Keratinocyte (primary cell): Measurements from ENCODE around the gene SRRD. TPM values are rescaled to one million over a fixed set of nuclear protein-coding genes. Genes with fewer than 3 reads are reported as not detected.

Experiments
- DNase-seq: peaks from one replicate; pipeline ENCODE4 v3.0.0-alpha.2; 2011; ENCODE audit warnings: low read depth, missing footprints, low spot score
- FAIRE-seq: peaks from 2 replicates; lab custom pipeline; 2011; peaks lifted over from hg19 to GRCh38; lab: Jason Lieb, UNC
- H2AFZ ChIP-seq: 2 replicates; pipeline ENCODE4 v1.6.0; 2012; ENCODE audit warnings: low read length, control low read depth, inconsistent platforms; ENCODE audit not compliant: control insufficient read depth
- H3K27ac ChIP-seq: 2 replicates; pipeline ENCODE4 v1.5.1; 2011; ENCODE audit warnings: low read length; ENCODE audit not compliant: control insufficient read depth, insufficient read depth
- H3K27me3 ChIP-seq: 3 replicates; pipeline ENCODE4 v1.6.0; 2011; ENCODE audit warnings: low read length; ENCODE audit not compliant: control insufficient read depth, insufficient read depth; ENCODE audit errors: extremely low read depth
- H3K36me3 ChIP-seq, 2 experiments: 2 replicates in 1 of 2; 3 replicates in 1 of 2; pipeline ENCODE4 v1.5.1; 2011; ENCODE audit warnings: low read length in 2 of 2, mild to moderate bottlenecking in 1 of 2; ENCODE audit not compliant: control insufficient read depth in 2 of 2, insufficient read depth in 2 of 2; ENCODE audit errors: extremely low read depth in 1 of 2
- H3K4me1 ChIP-seq: 3 replicates; pipeline ENCODE4 v1.5.1; 2011; ENCODE audit warnings: low read length; ENCODE audit not compliant: control insufficient read depth, insufficient read depth; ENCODE audit errors: extremely low read depth
- H3K4me2 ChIP-seq: 3 replicates; pipeline ENCODE4 v1.6.0; 2011; ENCODE audit warnings: low read depth, low read length; ENCODE audit not compliant: control insufficient read depth, insufficient read depth; ENCODE audit errors: extremely low read depth
- H3K4me3 ChIP-seq, 3 experiments: fragments of 200-600 bp in 1 of 3; sonication (generic) in 1 of 3; 2 replicates in 2 of 3; 3 replicates in 1 of 3; pipeline ENCODE4 v1.5.1; 2011 to 2016; ENCODE audit warnings: low read length in 3 of 3, mild to moderate bottlenecking in 3 of 3, control low read depth in 2 of 3, inconsistent platforms in 1 of 3, low read depth in 1 of 3, mixed read lengths in 1 of 3, mixed run types in 1 of 3, moderate library complexity in 1 of 3; ENCODE audit not compliant: control insufficient read depth in 2 of 3, insufficient read depth in 2 of 3; ENCODE audit errors: extremely low read depth in 1 of 3
- H3K79me2 ChIP-seq: 2 replicates; pipeline ENCODE4 v1.6.0; 2012; ENCODE audit warnings: low read length; ENCODE audit not compliant: control insufficient read depth, insufficient read depth
- H3K9ac ChIP-seq: 3 replicates; pipeline ENCODE4 v1.6.0; 2011; ENCODE audit warnings: low read length; ENCODE audit not compliant: control insufficient read depth, insufficient read depth; ENCODE audit errors: extremely low read depth
- H3K9me1 ChIP-seq: 3 replicates; pipeline ENCODE4 v1.6.0; 2011; ENCODE audit warnings: low read length; ENCODE audit not compliant: control insufficient read depth, insufficient read depth; ENCODE audit errors: extremely low read depth
- H3K9me3 ChIP-seq: 2 replicates; pipeline ENCODE4 v1.5.1; 2012; ENCODE audit warnings: low read depth, low read length; ENCODE audit not compliant: control insufficient read depth
- H4K20me1 ChIP-seq: 3 replicates; pipeline ENCODE4 v1.6.0; 2011; ENCODE audit warnings: low read length; ENCODE audit not compliant: control insufficient read depth, insufficient read depth; ENCODE audit errors: extremely low read depth
- CTCF ChIP-seq, 3 experiments: IDR thresholded peaks in 1 of 3; conservative IDR thresholded peaks in 1 of 3; optimal IDR thresholded peaks in 1 of 3; 2 replicates in 2 of 3; 3 replicates in 1 of 3; pipeline versions ENCODE3 to v1.5.1; 2011; ENCODE audit warnings: low read length in 3 of 3, mild to moderate bottlenecking in 3 of 3, moderate library complexity in 2 of 3, control low read depth in 1 of 3, inconsistent platforms in 1 of 3; ENCODE audit not compliant: insufficient read depth in 2 of 3; ENCODE audit errors: extremely low read depth in 1 of 3
- EZH2 ChIP-seq: IDR thresholded peaks from one replicate; pipeline ENCODE4 v1.6.1; 2012; ENCODE audit warnings: inconsistent platforms, mild to moderate bottlenecking, low read length, moderate library complexity
- dilution Hi-C: fragments of 300-500 bp; cut with MboI; formaldehyde crosslinking; loops from one replicate; pipeline ENCODE4 v1.7.0; 2020; ENCODE audit warnings: low sequenced_read_pairs; ENCODE audit not compliant: extremely low pct_ligation_motif_present
- polyA plus RNA-seq, 5 experiments: library from polyadenylated mRNA; depleted of rRNA in 3 of 5; stranded (reverse) in 3 of 5; stranded (forward) in 1 of 5; unstranded in 1 of 5; fragments of >200 nt; gene quantifications; 1 replicate in 1 of 5; 2 replicates in 3 of 5; 3 replicates in 1 of 5; pipeline versions ENCODE4 v1.2.1 to v1.2.3, GENCODE V29; 2011 to 2012; ENCODE audit warnings: missing spikeins in 2 of 5, low read depth in 1 of 5, low replicate concordance in 1 of 5

The SRRD gene
- polyA plus RNA-seq, 1 donor (not counting 4 experiments of a cell fraction or from before 2014, with no cell fraction given), result 45.0 TPM

- Histone ChIP-seq H3K79me2 (peaks cover 27% of the 10 kb centered on the region), H2AFZ (no peak overlapping the region), H3K27ac (no peak overlapping the region), H3K4me2 (no peak overlapping the region), H3K9me1 (no peaks in the 10 kb centered on the region), H3K9ac (no peak overlapping the region), H3K36me3 (peaks cover 13 to 27% of the 10 kb centered on the region in 2 experiments), H4K20me1 (no peaks in the 10 kb centered on the region), H3K9me3 (no peaks in the 10 kb centered on the region), H3K4me1 (peaks cover 29% of the 10 kb centered on the region), H3K4me3 (no peak overlapping the region), H3K27me3 (no peaks in the 10 kb centered on the region)
- FAIRE-seq (no peak), DNase-seq (no peak)
- dilution Hi-C loops, result no loop called here
- TF ChIP-seq EZH2 (no peak), CTCF (optimal IDR thresholded peaks at IDR 0.05 in 1 of 3, IDR thresholded peaks at IDR 0.05 in 1 of 3, conservative IDR thresholded peaks at IDR 0.05 in 1 of 3; ENCODE audit: extremely low read depth in 1 of 3, insufficient read depth in 2 of 3, low read length in 3 of 3) (no peak)
Observed at GRCh38 chr22:26486394-26486793, 2.7 kb downstream of the SRRD start.

- Histone ChIP-seq H3K9me3 (no peaks in the 10 kb centered on the region), H2AFZ (no peak overlapping the region), H3K36me3 (peaks cover 21 to 37% of the 10 kb centered on the region in 2 experiments), H3K4me2 (no peak overlapping the region), H3K9ac (no peak overlapping the region), H3K27ac (no peak overlapping the region), H3K27me3 (no peaks in the 10 kb centered on the region), H3K79me2 (peaks cover 34% of the 10 kb centered on the region), H3K9me1 (no peaks in the 10 kb centered on the region), H4K20me1 (no peaks in the 10 kb centered on the region), H3K4me3 (no peak overlapping the region), H3K4me1 (peaks cover 26% of the 10 kb centered on the region)
- DNase-seq, result no peak
- dilution Hi-C loops, result no loop called here
- TF ChIP-seq EZH2, result no peak
- TF ChIP-seq CTCF (optimal IDR thresholded peaks at IDR 0.05 in 1 of 3, IDR thresholded peaks at IDR 0.05 in 1 of 3, conservative IDR thresholded peaks at IDR 0.05 in 1 of 3; ENCODE audit: extremely low read depth in 1 of 3, insufficient read depth in 2 of 3, low read length in 3 of 3), result no peak
- FAIRE-seq, result no peak
Observed at GRCh38 chr22:26487996-26488395, 4.3 kb downstream of the SRRD start.
